C4-2B (cell line): ENCODE measurements around the gene GPATCH4.

Experiments used
- H3K27ac ChIP-seq: fragments of 450-650 bp; 2 replicates; pipeline ENCODE4 v1.5.1; 2017
- CTCF ChIP-seq: fragments of 450-650 bp; conservative IDR thresholded peaks from 2 replicates; pipeline ENCODE4 v1.5.1; 2017; ENCODE audit warnings: mild to moderate bottlenecking
- ZFX ChIP-seq: fragments of 450-650 bp; IDR thresholded peaks from 2 replicates; pipeline ENCODE4 v1.6.1; 2017

GPATCH4 gene

DNA sequence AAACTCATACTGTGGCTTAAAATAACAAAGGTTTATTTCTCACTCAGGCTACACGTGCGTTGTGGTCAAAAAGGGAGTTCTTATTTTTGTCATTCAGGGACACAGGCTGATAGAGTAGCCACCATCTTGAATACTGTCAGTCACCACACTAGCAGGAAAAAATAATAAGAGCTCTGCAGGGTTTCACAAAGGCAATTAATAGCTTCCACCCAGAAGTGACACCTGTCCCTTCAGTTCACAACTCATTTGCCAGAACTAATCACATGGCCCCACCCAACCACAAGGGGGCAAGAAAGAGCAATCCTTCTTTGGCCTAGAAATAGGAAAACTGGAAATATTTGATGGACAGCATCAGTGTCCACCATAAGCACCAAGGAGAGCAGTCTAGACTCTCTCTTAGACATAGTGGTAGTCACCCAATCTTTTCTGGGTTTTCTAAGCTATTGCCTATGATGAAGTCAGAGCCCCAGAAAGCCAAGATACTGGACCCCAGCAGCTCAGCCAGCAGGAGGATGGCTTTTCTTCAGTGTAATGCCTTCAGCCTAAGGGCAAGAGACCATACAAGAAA is 26.1 kb upstream of the GPATCH4 start:
- TF ChIP-seq CTCF, result peak; percentile 89
- no peak for TF ChIP-seq ZFX

GRCh38 chr1:156626079-156626438 is 24.8 kb upstream of the GPATCH4 start:
- TF ChIP-seq ZFX (no peak), CTCF (peak; percentile 78)
- no peak overlapping the region for H3K27ac ChIP-seq

More for the DNA sequence above, 26.1 kb upstream of the GPATCH4 start:
- no peak overlapping the region for H3K27ac ChIP-seq

DNA sequence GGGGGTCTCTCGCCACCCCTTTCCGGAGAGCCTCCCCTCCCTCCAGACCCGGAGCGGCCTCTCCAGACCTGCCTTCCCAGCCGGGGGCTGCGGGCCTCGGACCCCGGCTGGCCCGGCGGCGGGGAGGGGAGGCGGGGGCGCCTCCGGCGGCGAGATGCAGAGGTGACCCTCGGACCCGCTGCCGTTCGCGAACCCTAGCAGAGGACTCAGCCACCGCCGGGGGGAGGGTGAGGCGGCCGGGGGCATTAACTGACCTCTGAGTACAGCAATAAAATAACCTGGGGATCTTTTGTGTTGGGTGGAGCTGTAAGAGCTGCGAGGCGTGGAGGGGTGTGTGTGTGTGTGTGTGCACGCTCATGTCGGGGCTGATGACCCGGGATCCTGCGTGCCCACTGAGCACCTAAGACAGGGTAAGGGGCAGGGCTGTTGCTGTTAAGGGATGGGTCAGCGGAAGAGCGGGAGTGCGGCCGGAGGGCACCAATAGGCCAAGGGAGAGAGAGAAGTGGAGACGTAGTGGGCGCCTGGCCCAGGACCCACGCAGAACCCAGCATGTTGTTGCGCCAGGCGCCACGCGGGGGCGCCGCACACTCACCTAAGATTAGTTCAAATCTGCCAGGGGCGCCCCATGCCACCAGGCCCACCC is 24.3 kb upstream of the GPATCH4 start:
- H3K27ac ChIP-seq, result no peak overlapping the region
- TF ChIP-seq CTCF (peak; percentile 95), ZFX (no peak)

GRCh38 chr1:156624814-156625435 is 23.6 kb upstream of the GPATCH4 start:
- TF ChIP-seq CTCF, result no peak
- no peak for TF ChIP-seq ZFX
- no peak overlapping the region for H3K27ac ChIP-seq

DNA sequence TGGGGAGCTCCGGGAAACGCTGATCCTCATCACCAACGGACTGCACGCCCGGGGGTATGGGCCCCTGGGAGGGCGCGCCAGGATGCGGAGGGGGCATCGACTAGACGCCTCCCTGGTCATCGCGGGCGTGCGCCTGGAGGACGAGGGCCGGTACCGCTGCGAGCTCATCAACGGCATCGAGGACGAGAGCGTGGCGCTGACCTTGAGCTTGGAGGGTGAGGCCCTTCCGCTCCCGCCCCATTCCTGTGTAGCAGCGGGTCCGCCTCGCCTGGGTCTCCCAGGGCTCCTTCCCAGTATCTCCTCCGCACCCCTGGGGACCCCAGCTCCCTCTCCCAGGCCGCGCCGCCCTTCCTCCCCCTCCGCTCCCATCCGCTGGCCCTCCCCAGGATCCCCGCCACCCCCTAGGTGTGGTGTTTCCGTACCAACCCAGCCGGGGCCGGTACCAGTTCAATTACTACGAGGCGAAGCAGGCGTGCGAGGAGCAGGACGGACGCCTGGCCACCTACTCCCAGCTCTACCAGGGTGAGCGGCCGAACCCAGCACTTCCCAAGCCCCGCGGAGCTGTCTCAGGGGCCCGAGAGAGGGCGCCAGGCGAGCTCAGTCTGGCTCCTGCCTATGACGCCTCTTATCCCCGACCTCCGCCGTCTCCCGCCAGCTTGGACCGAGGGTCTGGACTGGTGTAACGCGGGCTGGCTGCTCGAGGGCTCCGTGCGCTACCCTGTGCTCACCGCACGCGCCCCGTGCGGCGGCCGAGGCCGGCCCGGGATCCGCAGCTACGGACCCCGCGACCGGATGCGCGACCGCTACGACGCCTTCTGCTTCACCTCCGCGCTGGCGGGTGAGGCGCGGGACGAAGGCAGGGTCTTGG is 22.9 kb upstream of the GPATCH4 start:
- H3K27ac ChIP-seq, result no peak overlapping the region
- TF ChIP-seq CTCF, result peak; percentile 39
- TF ChIP-seq ZFX, result no peak

DNA sequence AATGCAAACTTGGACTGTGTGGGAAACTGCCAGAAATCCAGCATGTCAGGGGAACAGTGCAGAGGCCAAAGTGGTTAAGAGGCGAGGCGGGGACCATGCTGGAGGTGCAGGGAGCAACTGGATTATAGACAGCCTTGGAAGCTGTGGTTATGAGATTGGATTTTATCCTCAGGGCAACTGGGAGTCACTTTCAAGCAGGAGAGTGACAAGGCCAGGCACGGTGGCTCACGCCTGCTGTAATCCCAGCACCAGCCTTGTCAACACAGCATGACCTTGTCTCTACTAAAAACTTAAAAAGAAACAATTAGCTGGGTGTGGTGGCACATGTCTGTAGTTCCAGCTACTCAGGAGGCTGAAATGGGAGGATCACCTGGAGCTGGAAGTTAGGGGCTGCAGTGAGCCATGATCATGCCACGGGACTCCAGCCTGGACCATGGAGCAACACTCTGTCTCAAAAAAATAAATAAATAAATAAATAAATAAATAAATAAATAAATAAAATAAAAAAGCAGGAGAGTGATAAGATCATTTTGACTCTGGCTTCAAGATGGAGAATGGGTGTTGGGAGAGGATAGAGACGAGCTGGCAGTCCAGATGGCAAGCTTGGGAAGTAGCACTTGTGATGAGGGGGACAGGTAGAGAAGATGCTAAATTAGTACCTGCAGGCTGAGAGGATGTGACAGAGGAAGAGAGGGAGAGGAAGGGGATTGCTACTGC is 21.5 kb upstream of the GPATCH4 start:
- no peak for TF ChIP-seq ZFX
- TF ChIP-seq CTCF, result no peak
- H3K27ac ChIP-seq, result no peak overlapping the region
